K562 (cell line): Measurements from ENCODE around the gene SPECC1L. TPM values are rescaled to one million over a fixed set of nuclear protein-coding genes. Genes with fewer than 3 reads are reported as not detected.

Source experiments
- ATAC-seq: fragments of 200-7000 bp; cut with Tn5 transposase; 3 replicates; pipeline ENCODE4 v1.9.1; 2020; ENCODE audit warnings: moderate library complexity
- BruUV-seq: library from RNA; stranded (reverse); fragments of 400-500 nt; replicated peaks from 2 replicates; lab custom pipeline; 2021; lab: Mats Ljungman, UMichigan
- CTCF ChIA-PET: fragments of 300-600 bp; formaldehyde crosslinking; extraction: SDS; loops from one replicate; lab custom pipeline; 2021; ENCODE audit warnings: low intra/inter-chr PET ratio; lab: Yijun Ruan, JAX
- POLR2A ChIA-PET: fragments of 300-600, 350-650 bp; sonication (Branson Sonifier 250); formaldehyde crosslinking; extraction: SDS; loops from one replicate; lab custom pipeline; 2021; ENCODE audit warnings: antibody characterized with exemption, inconsistent platforms; lab: Yijun Ruan, JAX
- DNase-seq, 4 experiments: peaks; one replicate each; pipeline versions ENCODE4 v3.0.0 to v3.0.0-alpha.2; 2011 to 2018; ENCODE audit warnings: low spot score in 3 of 4, mixed read lengths in 3 of 4; ENCODE audit errors: extremely low read depth in 1 of 4
- FAIRE-seq: peaks from 2 replicates; lab custom pipeline; 2011; peaks lifted over from hg19 to GRCh38; lab: Jason Lieb, UNC
- H2AFZ ChIP-seq: 2 replicates; pipeline ENCODE4 v1.6.0; 2011; ENCODE audit warnings: low read depth, low read length, control low read depth, inconsistent platforms
- H3K27ac ChIP-seq: fragments of 200-600 bp; 3 replicates; pipeline ENCODE4 v1.8.0; 2011; ENCODE audit warnings: low read depth, mild to moderate bottlenecking, control low read depth, inconsistent platforms, low read length, moderate library complexity, mixed read lengths; ENCODE audit errors: extremely low read depth
- H3K27me3 ChIP-seq, 2 experiments: fragments of 300-600 bp in 1 of 2; 2 replicates in 1 of 2; 3 replicates in 1 of 2; pipeline versions ENCODE4 v1.6.0 to v1.8.0; 2011; ENCODE audit warnings: inconsistent platforms in 2 of 2, low read length in 2 of 2, mild to moderate bottlenecking in 1 of 2, mixed read lengths in 1 of 2, moderate library complexity in 1 of 2; ENCODE audit not compliant: control insufficient read depth in 2 of 2, insufficient read depth in 2 of 2
- H3K36me3 ChIP-seq: fragments of 300-600 bp; 3 replicates; pipeline ENCODE4 v1.8.0; 2011; ENCODE audit warnings: mild to moderate bottlenecking, low read length, inconsistent platforms; ENCODE audit not compliant: control insufficient read depth, insufficient read depth
- H3K4me1 ChIP-seq, 2 experiments: fragments of 200-600 bp in 1 of 2; replicated peaks in 1 of 2; 2 replicates in 1 of 2; 3 replicates in 1 of 2; pipeline versions ENCODE4 v1.5.1 to v1.8.0; 2011; ENCODE audit warnings: inconsistent platforms in 2 of 2, low read length in 2 of 2, mild to moderate bottlenecking in 1 of 2, mixed read lengths in 1 of 2, moderate library complexity in 1 of 2; ENCODE audit not compliant: control insufficient read depth in 2 of 2, insufficient read depth in 2 of 2
- H3K4me2 ChIP-seq: 2 replicates; pipeline ENCODE4 v1.6.1; 2011; ENCODE audit warnings: low read length, control low read depth, inconsistent platforms, mixed read lengths; ENCODE audit not compliant: insufficient read depth
- H3K4me3 ChIP-seq: fragments of 200-600 bp; sonication (generic), shearing (Covaris generic); 2 replicates; pipeline ENCODE4 v1.5.1; 2016; ENCODE audit warnings: control low read depth, inconsistent platforms
- H3K79me2 ChIP-seq: fragments of 200-600 bp; 3 replicates; pipeline ENCODE4 v1.8.0; 2011; ENCODE audit warnings: low read length, inconsistent platforms; ENCODE audit not compliant: control insufficient read depth, insufficient read depth
- H3K9ac ChIP-seq, 2 experiments: 2 replicates each; pipeline versions ENCODE4 v1.6.0 to v1.6.1; 2011; ENCODE audit warnings: low read depth in 2 of 2, low read length in 2 of 2, control low read depth in 1 of 2, inconsistent platforms in 1 of 2, mild to moderate bottlenecking in 1 of 2, mixed read lengths in 1 of 2; ENCODE audit not compliant: insufficient read depth in 1 of 2
- H3K9me1 ChIP-seq: one replicate; pipeline ENCODE4 v1.6.0; 2011; ENCODE audit warnings: inconsistent platforms, mild to moderate bottlenecking, low read length, moderate library complexity; ENCODE audit not compliant: control insufficient read depth, insufficient read depth
- H3K9me3 ChIP-seq: replicated peaks from 2 replicates; pipeline ENCODE4 v1.5.1; 2011; ENCODE audit warnings: low read depth, low read length, inconsistent platforms; ENCODE audit not compliant: control insufficient read depth, insufficient read depth
- H4K20me1 ChIP-seq: replicated peaks from 2 replicates; pipeline ENCODE4 v1.6.1; 2011; ENCODE audit warnings: low read length, inconsistent platforms, mixed read lengths; ENCODE audit not compliant: control insufficient read depth, insufficient read depth
- CTBP1 ChIP-seq: fragments of 450-650 bp; IDR thresholded peaks from 2 replicates; pipeline ENCODE4 v1.6.1; 2016; ENCODE audit warnings: borderline replicate concordance
- DDX20 ChIP-seq: fragments of 450-650 bp; IDR thresholded peaks from 2 replicates; pipeline ENCODE4 v1.6.1; 2016; ENCODE audit warnings: missing genetic modification characterization, low read depth, mild to moderate bottlenecking, missing compliant biosample characterization, moderate library complexity
- HBP1 ChIP-seq: fragments of 450-650 bp; formaldehyde crosslinking; IDR thresholded peaks from 2 replicates; pipeline ENCODE4 v1.4.0; 2022; ENCODE audit warnings: missing genetic modification characterization
- KLF13 ChIP-seq: fragments of 450-650 bp; IDR thresholded peaks from 2 replicates; pipeline ENCODE4 v1.6.1; 2016; ENCODE audit warnings: missing genetic modification characterization, low read depth, mild to moderate bottlenecking, missing compliant biosample characterization, moderate library complexity, borderline replicate concordance
- MAFF ChIP-seq: IDR thresholded peaks from 2 replicates; pipeline ENCODE4 v1.6.1; 2012; ENCODE audit warnings: low read length, improper control_type of control experiment
- MED1 ChIP-seq: sonication (generic); formaldehyde crosslinking; IDR thresholded peaks from 2 replicates; pipeline ENCODE4 v1.8.1; 2023; ENCODE audit warnings: missing genetic modification reagents, borderline replicate concordance
- PCBP2 ChIP-seq: fragments of 200-400 bp; formaldehyde crosslinking; IDR thresholded peaks from 2 replicates; pipeline ENCODE4 v1.6.1; 2018; ENCODE audit warnings: low read length, low read depth, mild to moderate bottlenecking, moderate library complexity; ENCODE audit not compliant: poor library complexity, severe bottlenecking
- PHB2 ChIP-seq: fragments of 450-650 bp; IDR thresholded peaks from 2 replicates; pipeline ENCODE4 v1.6.1; 2017; ENCODE audit warnings: low read depth
- TEAD4 ChIP-seq, 2 experiments: sonication (generic) in 1 of 2; formaldehyde crosslinking in 1 of 2; IDR thresholded peaks; 2 replicates each; pipeline versions ENCODE4 v1.6.1 to v1.8.0; 2012 to 2022; ENCODE audit warnings: borderline replicate concordance in 1 of 2, inconsistent platforms in 1 of 2, low read length in 1 of 2, mild to moderate bottlenecking in 1 of 2, missing genetic modification reagents in 1 of 2
- TRIM25 ChIP-seq: fragments of 450-650 bp; IDR thresholded peaks from 2 replicates; pipeline ENCODE4 v1.7.0; 2016; ENCODE audit warnings: borderline replicate concordance
- ZBTB34 ChIP-seq: fragments of 250-450 bp; sonication (Bioruptor Pico); IDR thresholded peaks from 2 replicates; pipeline ENCODE4 v1.8.0; 2021; ENCODE audit warnings: mild to moderate bottlenecking, moderate library complexity
- ZNF639 ChIP-seq, 2 experiments: fragments of 200-800 bp in 1 of 2; sonication (Bioruptor generic) in 1 of 2; sonication (generic) in 1 of 2; formaldehyde crosslinking in 1 of 2; IDR thresholded peaks in 1 of 2; conservative IDR thresholded peaks in 1 of 2; 2 replicates each; pipeline versions ENCODE4 v1.5.0 to v1.6.1; 2016 to 2020; ENCODE audit warnings: missing compliant biosample characterization in 1 of 2, missing genetic modification characterization in 1 of 2, missing genetic modification reagents in 1 of 2
- WGBS: fragments of 100-300 bp; shearing (Covaris generic); methylation state at CpG from one replicate; pipeline ENCODE4 v1.1.6; 2016; ENCODE audit warnings: low coverage, mixed read lengths; ENCODE audit not compliant: insufficient coverage; ENCODE audit errors: missing lambda C conversion rate; 5-methylcytosine and 5-hydroxymethylcytosine counted together
- in situ Hi-C: fragments of 300-500 bp; cut with MboI; formaldehyde crosslinking; loops from 4 replicates; pipeline ENCODE4 v1.15.0; 2018; ENCODE audit warnings: inconsistent platforms, mixed read lengths
- intact Hi-C: fragments of 100-400 bp; cut with micrococcal nuclease; formaldehyde crosslinking; loops from 2 replicates; pipeline ENCODE4 v1.14.2; 2022
- polyA plus RNA-seq, 8 experiments: library from polyadenylated mRNA; depleted of rRNA in 4 of 8; stranded (reverse) in 5 of 8; unstranded in 3 of 8; fragments of >200 nt; fragmentation: Nextera tagmentation in 2 of 8; fragmentation: Illumina TruSeq in 1 of 8; extraction: Ambion mirVana in 2 of 8; extraction: Trizol in 1 of 8; gene quantifications; 2 replicates each; pipeline versions ENCODE4 v1.2.1 to v1.2.3, GENCODE V29; 2011 to 2014; ENCODE audit warnings: inconsistent platforms in 1 of 8, missing spikeins in 1 of 8
- total RNA-seq, 7 experiments: library from RNA; depleted of rRNA in 6 of 7; stranded (reverse); fragments of >200 nt in 6 of 7; fragmentation: Illumina TruSeq in 2 of 7; extraction: Trizol in 2 of 7; gene quantifications; 2 replicates each; pipeline versions ENCODE4 v1.2.1 to v1.2.3, GENCODE V29; 2011 to 2021; ENCODE audit warnings: low replicate concordance in 1 of 7

SPECC1L gene
- total and polyA plus RNA-seq, 9 of the 15 experiments (the other 6 are each of a cell fraction or from before 2014, with no cell fraction given), result 1.4 to 27.9 (median 14.5) TPM

- no peak for TF ChIP-seq PCBP2
- TF ChIP-seq KLF13 (tag), result no peak
- TF ChIP-seq HBP1 (CRISPR knock-in tag), result no peak
- TF ChIP-seq MED1 (CRISPR knock-in tag), result no peak
- TF ChIP-seq DDX20 (tag), result no peak
- TF ChIP-seq PHB2, result no peak
- TF ChIP-seq CTBP1, result no peak
- TF ChIP-seq MAFF, result no peak
Measured at GRCh38 chr22:24338726-24339451, 68.3 kb downstream of the SPECC1L start (continued).

- no peak for FAIRE-seq
- 90% methylated on average over 6 of the region's 7 CpGs for WGBS
- CTCF ChIA-PET, result no interaction called here
- TF ChIP-seq ZBTB34 (CRISPR knock-in tag) (no peak), TEAD4 (IDR thresholded peaks at IDR 0.05; ENCODE audit: low read length) (no peak), TEAD4 (CRISPR knock-in tag; IDR thresholded peaks at IDR 0.05; ENCODE audit: borderline replicate concordance) (no peak), ZNF639 (CRISPR knock-in tag; conservative IDR thresholded peaks at IDR 0.05 in 1 of 2, IDR thresholded peaks at IDR 0.05 in 1 of 2) (no peak), TRIM25 (no peak)
Measured at GRCh38 chr22:24339452-24339747, 68.8 kb downstream of the SPECC1L start.

More at GRCh38 chr22:24339452-24339747, 68.8 kb downstream of the SPECC1L start:
- Histone ChIP-seq H2AFZ (no peak overlapping the region), H3K4me3 (no peak overlapping the region), H3K36me3 (peaks cover 54% of the 10 kb centered on the region; the same call in 2 of the 3 replicates), H3K27ac (no peak overlapping the region), H3K9me3 (no peaks in the 10 kb centered on the region), H3K79me2 (no peaks in the 10 kb centered on the region), H3K4me1 (no peaks in the 10 kb centered on the region), H3K4me2 (no peak overlapping the region), H3K27me3 (no peaks in the 10 kb centered on the region), H4K20me1 (no peaks in the 10 kb centered on the region), H3K9me1 (no peaks in the 10 kb centered on the region), H3K9ac (no peak overlapping the region)
- no peak for DNase-seq
- intact Hi-C loops (no loop called here), in situ Hi-C loops (no loop called here)
- no peak for ATAC-seq
- BruUV-seq, result no TSS peak
- POLR2A ChIA-PET, result no interaction called here
